D721Med (cell line): ENCODE results near the gene SLC24A4.
A peak's percentile ranks its signal among the peaks of the same experiment; 100 is the strongest.

Experiments used
- DNase-seq: peaks from one replicate; pipeline ENCODE4 v3.0.0; 2011; ENCODE audit warnings: low spot score; ENCODE audit not compliant: insufficient read length
- FAIRE-seq: peaks from 2 replicates; lab custom pipeline; 2011; peaks lifted over from hg19 to GRCh38; lab: Jason Lieb, UNC
- CTCF ChIP-seq: IDR thresholded peaks from 2 replicates; pipeline ENCODE4 v1.5.1; 2012; ENCODE audit warnings: mild to moderate bottlenecking, control low read depth; ENCODE audit not compliant: insufficient read depth; ENCODE audit errors: missing control alignments

SLC24A4 gene

DNA sequence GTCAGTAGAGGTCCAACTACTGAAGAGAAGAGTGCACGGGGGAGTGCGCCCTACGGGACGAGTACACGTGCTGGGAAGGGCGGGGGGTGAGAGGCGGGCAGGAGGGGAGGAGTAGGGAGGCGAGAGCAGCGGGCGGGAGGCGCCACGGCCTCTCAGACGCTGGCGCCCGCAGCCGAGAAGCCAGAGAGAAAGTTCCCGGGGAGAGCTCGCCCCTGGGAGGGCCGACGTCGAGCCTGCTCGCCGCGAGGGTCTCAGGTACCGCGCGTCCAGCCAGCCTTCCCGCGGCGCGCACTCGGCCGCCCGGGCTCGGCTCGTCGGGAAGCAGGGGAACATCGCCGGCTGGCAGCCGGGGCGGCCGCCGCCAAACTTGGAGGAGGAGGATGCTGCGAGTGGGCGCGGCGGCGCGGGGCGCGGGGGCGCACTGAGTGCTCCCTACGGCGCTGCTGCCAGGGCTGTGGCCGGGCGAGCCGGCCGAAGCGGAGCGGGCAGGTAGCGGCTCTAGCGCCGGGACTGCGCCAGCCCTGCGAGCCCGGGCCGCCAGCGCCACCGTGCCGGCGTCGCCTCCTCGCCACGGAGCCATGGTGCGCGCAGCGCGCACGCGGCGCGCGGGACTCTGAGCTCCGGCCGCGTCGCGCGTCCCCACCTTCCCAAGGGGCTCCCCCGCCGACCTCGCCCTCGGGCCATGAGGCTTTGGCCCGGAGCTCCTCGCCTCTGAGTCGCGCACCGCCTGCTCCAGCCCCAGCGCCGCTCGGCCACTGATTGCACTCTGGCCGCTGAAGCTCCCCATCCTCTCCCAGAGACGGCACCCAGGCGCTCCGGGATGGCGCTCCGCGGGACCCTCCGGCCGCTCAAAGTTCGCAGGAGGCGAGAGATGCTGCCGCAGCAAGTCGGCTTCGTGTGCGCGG is at the start of gene SLC24A4:
Gene SLC24A4, plus strand, starts transcription at position 155 of the 905 bp plus-strand sequence. Its CDS starts 666 bp downstream, at position 821.
- DNase-seq (peak; percentile 76), FAIRE-seq (no peak)
- no peak for TF ChIP-seq CTCF

DNA sequence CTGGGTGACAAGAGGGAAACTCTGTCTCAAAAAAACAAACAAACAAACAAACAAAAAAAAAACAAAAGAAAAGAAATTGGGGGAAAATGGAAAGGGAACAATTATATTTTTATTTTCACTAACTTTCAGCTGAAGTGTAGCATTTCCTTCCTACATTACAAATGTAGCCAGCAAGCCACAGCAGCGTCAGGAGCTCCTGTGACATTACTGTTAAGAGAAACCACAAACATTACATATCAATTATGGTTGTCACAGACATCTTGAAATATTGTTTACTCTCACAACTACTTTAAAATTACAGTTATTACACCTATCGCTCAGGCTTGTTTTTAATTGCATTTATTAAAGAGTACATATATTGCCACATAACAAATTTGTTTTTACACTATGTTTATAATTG is 49.8 kb upstream of the SLC24A4 start:
- no peak for TF ChIP-seq CTCF
- no peak for FAIRE-seq
- DNase-seq = no peak

- no peak for TF ChIP-seq CTCF
- DNase-seq (no peak), FAIRE-seq (no peak)
These were observed 48.9 kb upstream of the SLC24A4 start for GRCh38 chr14:92274055-92274454.

DNA sequence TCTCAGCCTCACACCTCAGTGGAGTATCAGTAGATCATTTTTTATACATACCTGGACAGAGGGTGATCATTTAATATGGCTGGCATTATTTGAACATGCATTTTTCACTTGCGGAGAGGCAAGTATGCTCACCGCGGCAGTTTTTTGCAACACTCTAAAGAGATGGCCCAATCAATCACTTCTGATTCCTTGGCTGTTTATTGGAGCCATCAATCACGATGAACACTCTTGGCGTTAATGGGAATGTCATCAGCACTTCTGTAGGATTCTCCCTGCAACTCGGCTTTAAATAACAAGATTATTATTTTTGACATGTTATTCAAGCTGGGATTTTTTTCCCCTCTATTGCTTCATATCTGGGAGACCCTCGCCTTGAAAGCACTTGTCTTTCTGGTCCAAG is 46.9 kb upstream of the SLC24A4 start:
- DNase-seq = no peak
- TF ChIP-seq CTCF = no peak
- FAIRE-seq = no peak

DNA sequence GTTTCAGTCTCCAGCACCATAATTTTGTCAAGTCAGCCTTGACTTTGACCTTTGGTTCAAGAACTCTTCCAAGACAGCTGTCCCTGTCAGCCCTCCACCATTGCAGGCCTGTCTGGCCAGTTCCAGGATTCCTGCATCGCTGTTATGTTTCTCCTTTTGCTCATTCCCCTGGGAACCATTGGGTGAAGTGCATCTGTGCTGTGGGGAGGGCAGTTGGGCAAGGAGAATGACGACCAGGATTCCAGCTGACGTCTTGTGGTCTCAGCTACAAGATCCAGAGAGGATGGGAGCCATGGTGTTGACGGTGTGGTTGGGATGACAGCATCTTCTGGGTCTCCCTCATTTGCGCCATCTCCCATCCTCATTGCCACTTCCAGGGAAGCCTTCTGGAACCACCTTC is 45.9 kb upstream of the SLC24A4 start:
- TF ChIP-seq CTCF = no peak
- DNase-seq (no peak), FAIRE-seq (no peak)

DNA sequence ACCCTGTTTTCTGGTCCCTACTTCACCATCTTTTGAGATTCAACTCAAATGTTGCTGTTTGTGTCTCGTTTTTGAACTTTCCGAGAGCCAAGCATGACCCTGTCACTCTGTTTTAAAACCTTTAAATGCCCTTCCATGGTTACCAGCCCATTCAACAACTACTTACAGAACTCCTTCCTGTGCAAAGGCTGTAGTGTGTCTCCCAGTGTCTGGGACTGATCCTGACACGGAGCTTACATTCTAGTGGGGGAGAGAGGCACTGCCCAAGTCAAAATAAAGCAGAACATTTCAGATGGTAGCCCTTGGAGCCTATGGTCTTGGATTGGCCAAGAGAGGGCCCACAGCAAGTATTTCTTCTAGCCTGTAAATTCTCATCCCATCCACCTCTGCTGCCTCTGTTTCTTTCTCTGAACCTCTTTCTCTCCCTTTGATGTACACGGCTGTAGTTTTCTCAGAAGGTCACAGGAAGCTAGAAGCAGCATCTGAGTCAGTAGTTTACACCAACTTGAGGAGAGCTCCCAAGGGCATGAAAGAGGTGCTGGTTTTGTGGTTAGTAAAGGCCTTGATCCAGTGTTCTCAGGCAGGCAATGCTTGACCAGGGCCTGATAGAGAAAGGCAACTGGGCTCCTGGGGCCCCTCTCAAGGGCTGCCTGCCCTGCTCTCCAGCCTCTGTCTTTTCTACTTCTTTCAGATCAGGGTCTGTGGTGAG is 42.3 kb upstream of the SLC24A4 start:
- TF ChIP-seq CTCF = no peak
- FAIRE-seq = no peak
- DNase-seq = no peak

- no peak for FAIRE-seq
- no peak for DNase-seq
- no peak for TF ChIP-seq CTCF
These were observed 40.3 kb upstream of the SLC24A4 start for GRCh38 chr14:92282669-92283068.
